Activated effector memory CD4-positive, alpha-beta T cell treated with anti-CD3 and anti-CD28 coated beads, Interleukin-2, amount 50 U/mL, for 16 hours (primary cell): ENCODE results near the gene BARD1.
A peak's percentile ranks its signal among the peaks of the same experiment; 100 is the strongest.
"Not testable (repeated sequence)": the region's sequence is repeated elsewhere in the genome, so short reads cannot be mapped to it uniquely, and the experiment has no call there.

Experiments
- DNase-seq: peaks from one replicate; pipeline ENCODE4 v3.0.0-alpha.2; 2020

The BARD1 gene

GRCh38 chr2:214808981-214809750 is at the start of gene BARD1:
BARD1 (minus strand) TSS chr2:214809683; CDS start chr2:214809569, 114 bp downstream.
- peak; percentile 83 for DNase-seq

DNA sequence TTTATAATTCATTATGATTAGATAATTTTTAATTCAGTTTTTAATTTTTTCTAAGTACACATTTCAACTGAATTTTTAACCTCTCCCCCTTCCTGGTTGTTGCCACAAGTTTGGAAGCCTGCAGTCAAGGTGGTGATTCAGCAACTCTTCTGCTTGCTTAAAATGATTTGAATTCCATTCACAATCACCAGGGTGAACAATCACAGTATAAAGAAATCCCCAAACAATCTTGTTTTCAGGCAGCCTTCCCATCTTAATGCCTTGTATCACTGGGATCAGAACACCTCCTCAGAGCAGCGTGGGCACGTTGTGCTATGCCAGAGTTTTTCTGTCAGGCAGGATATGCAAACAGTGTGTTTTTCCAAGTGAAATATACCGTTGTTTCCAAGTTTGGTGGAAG is 46.7 kb upstream of the BARD1 start:
- no peak for DNase-seq

DNA sequence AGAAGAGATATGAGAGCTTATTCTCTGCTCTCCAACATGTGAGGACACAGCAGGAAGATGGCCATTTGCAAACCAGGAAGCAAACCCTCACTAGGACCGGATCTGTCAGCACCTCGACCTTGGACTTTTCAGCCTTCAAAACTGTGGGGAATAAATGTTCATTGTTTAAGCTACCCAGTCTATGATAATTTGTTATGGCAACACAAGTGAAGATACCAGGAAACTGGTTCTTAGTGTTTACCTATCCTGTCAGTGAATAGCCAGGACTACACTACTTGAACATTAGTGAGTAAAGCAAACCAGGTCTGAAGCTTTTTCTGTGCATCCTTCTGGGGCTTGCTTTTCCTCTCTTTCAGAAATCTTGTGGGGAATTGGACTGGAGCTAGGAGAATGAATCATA is 44.4 kb upstream of the BARD1 start:
- no peak for DNase-seq

- DNase-seq, result no peak
These were observed 34.3 kb upstream of the BARD1 start for GRCh38 chr2:214843823-214844222.

GRCh38 chr2:214839464-214839863 is 30.0 kb upstream of the BARD1 start:
- no peak for DNase-seq

- no peak for DNase-seq
These were observed 28.0 kb upstream of the BARD1 start for GRCh38 chr2:214837466-214837865.

DNA sequence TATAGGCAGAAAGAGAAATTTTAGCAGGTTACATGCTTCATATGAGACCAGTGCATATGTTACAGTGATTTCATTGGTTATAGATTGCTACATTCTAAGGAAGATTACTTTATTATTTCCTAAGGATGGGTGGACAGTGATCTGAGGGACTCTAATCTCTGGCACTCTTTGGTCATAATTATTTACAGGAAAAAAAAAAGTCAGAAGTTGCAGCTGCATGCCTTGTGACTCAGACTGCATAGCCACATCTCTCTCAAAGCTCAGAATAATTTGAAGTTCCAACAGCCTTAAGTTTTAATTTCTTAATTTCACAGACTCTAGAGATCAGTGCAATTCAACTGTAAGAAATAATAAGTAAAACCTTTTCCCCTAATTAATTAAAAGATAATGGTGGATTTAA is 27.1 kb upstream of the BARD1 start:
- DNase-seq, result no peak

DNA sequence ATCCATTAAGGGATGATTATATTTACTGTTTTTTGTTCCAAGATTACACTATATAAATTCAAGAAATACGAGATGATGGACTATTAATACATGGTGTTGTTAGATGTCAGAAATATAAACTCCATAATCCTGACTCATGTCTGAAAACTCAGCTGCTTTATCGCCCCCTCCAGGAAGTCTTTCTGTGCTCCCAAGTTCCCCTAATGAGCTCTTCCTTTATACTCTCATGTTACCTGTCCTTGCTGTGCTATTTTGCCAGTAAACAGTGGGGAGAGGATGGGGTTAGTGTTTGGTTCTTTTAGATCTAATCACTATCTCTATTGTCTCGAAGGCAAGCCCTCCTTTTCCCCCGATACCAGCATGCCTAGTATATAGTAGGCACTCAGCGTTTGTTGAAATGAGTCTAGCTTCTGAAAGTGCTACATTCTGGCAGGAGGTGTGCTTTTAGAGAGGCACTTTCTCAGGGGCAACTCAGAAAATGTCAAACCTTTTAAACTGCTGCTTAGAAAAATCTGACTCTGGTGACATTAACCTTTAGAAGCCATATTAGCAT is 21.4 kb upstream of the BARD1 start:
- no peak for DNase-seq

DNA sequence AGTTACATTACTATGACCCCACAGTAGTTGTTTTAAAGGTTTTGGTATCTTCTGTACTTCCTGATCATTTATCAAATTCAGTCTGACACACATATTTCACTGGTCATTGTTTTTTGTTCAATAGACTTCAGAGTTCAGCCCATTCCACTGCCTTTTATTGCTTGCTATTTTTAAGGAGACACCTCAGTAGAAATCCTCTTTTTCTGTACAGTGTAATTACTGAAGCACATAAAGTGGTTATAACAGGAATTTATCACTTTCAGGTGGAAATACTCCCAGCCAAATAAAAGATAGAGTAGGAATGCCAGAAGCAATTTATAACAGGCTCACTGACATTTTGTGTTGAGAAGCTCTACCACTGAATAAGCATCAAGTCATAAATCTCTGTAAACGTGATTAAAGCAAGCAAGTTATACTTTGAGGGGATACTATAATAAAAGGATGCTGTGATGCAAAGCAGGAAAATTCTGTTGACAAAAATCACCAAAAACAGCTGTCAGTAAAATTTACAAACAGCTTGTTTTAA is 6.6 kb upstream of the BARD1 start:
- no peak for DNase-seq

- DNase-seq, result no peak
These were observed 1.2 kb upstream of the BARD1 start for GRCh38 chr2:214810671-214811070.

DNA sequence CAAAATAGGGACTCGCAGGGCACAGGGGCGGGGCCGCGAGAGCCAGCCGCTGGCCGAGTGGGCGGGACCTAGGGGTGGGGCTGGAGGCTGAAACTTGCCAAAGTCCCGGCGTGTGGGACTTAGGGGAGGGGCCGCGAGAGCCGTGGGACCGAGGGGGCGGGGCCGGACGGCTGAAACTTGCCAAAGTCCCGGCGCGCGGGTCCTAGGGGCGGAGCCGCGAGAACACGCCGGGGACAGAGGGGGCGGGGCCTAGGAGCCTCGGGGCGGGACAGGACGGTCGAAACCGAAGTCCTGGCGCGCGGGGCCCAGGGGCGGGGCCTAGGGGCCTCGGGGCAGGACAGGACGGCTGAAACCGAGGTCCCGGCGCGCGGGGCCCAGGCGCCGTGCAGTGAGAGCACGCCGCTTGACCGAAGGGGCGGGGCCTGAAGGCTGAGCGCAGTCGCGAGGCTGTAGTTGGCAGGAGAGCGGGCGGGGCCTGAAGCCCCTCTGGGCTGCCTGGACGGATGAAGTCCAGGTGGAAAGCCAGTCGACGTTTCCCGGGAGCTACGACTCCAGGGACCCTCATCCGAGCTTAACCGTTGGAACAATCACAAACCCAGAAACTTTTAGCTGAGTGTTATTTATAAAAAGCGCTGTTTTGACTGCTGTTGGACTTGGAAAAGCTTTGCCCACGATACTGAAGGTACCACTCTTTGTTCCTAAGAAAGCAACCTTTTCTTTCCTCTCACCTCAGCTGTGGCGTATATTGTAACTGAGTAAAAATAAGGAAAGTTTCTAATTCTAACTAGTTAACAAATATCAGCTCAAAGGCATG is 475 bp upstream of the BARD1 start:
- DNase-seq, result peak; percentile 100

DNA sequence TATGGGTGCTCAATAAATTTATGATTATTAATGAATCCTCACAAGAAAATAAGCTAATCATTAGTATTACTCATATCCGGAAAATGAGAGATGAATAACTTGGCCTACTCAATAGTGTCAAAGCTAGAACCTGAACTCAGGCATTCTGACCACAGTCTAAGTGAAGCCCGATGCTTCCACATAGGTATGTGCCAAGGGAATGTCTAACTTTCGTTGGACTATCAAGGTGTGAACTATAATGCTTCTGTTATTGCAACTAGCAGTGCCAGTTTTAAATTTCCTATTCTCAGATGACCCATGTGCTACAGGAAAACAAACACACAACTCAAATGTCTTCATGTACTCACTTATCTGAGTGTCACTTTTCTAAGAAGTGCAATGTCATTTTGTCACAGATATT is 1.8 kb downstream of the BARD1 start:
- no peak for DNase-seq

GRCh38 chr2:214801768-214802397 is 7.6 kb downstream of the BARD1 start:
- DNase-seq, result no peak

GRCh38 chr2:214801068-214801467 is 8.4 kb downstream of the BARD1 start:
- DNase-seq, result no peak

- DNase-seq, result no peak
These were observed 9.3 kb downstream of the BARD1 start for GRCh38 chr2:214800180-214800579.

DNA sequence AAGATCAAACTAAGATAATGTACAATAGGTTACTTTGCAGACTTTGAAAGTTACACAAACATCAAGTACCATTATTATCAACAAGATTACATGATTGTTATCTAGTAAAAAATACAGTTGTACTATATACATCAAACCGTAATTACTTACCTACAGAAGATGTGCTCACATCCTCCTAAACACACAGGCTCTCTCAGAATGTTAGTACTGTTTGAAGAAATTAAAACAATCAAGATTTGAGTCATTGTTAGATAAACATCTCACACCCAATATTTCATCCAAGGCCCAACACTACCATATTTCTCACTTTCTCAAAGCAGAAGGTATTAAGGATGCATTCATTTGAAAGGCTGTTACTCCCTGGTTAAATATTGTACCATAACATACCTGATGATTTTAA is 12.6 kb downstream of the BARD1 start:
- DNase-seq, result no peak

DNA sequence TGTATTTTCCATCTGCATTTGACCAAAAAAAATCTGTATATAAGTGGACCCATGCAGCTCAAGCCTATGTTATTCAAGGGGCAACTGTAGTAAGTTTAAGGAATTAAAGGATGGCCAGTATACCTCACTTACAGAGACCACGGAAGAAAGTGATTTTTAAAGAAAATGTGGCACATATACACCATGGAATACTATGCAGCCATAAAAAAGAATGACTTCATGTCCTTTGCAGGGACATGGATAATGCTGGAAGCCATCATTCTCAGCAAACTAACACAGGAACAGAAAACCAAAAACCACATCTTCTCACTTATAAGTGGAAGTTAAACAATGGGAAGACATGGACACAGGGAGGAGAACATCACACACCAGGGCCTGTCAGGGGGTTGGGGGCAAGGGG is 26.3 kb downstream of the BARD1 start:
- DNase-seq, result not testable (repeated sequence)

GRCh38 chr2:214782671-214783070 is 26.8 kb downstream of the BARD1 start:
- DNase-seq, result no peak

DNA sequence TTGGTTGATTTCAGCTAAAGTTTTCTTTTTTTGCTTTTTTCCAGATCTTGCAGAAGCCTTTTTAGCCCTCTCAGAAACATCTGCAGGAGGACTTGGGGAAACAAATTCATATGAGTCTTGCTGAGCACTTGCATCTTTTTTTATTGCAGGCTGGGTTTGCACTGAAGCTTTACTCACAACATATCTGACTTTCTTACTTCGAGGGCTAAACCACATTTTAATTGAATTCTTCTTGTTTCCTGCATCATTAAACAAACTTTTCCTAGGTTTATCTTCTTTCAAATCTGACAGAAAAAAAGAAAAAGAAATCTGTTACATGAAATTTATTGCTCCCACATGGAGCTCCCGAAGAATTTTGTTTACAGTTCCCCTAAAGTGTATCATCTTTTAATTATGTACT is 28.3 kb downstream of the BARD1 start:
- no peak for DNase-seq

DNA sequence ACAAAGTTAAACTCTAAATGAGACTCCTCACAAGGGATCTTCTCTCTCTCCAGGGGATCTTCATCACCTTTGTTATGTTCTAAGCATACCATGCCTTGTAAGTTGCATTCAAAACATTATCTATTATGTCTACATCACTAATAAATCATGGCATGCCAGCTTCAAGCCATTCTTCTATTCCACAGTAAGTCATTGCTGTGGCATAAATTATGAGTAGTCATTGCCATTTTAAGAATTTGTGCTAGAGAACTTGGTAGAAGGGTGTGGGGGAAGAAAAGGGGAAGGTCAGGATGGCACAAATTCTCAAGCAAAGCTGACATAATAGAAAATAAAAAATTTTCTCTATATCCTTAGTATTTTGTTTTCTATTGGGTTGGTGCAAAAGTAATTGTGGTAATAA is 33.5 kb downstream of the BARD1 start:
- no peak for DNase-seq

- DNase-seq, result no peak
These were observed 35.4 kb downstream of the BARD1 start for GRCh38 chr2:214774108-214774507.

DNA sequence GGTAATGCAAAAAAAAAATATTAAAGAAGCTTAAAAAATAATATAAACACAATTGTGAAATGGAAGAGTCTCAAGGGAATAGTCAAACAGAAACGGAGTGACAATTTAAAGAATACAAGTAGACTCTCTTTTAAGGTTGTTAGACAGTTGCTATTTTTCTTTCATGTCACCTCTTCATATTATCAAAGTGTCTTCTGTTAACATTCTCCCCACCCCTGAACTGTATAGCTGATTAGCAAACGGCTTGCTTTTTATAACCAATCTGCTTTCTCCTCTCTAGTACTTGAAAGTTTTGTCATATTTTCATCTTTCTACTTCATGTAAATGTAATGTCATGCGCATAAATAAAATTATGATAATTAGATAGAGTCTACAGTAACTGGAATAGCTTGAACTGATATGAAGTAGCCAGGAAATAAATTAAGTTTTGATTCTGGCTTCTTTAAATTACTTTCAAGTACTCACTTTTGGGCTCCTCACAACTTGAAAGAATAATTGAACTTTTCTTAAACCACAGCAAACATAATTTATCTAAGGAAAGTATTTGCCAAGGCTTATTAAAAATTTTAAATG is 37.0 kb downstream of the BARD1 start:
- no peak for DNase-seq

GRCh38 chr2:214765180-214765579 is 44.3 kb downstream of the BARD1 start:
- no peak for DNase-seq
